ENCODE measurements around the gene PSME2. TPM values are rescaled to one million over a fixed set of nuclear protein-coding genes. Genes with fewer than 3 reads are reported as not detected.
A peak's percentile ranks its signal among the peaks of the same experiment; 100 is the strongest.

PSME2 gene
- polyA plus RNA-seq, 6 donors from 2014 or later: 257 to 514 (median 294) TPM

DNA sequence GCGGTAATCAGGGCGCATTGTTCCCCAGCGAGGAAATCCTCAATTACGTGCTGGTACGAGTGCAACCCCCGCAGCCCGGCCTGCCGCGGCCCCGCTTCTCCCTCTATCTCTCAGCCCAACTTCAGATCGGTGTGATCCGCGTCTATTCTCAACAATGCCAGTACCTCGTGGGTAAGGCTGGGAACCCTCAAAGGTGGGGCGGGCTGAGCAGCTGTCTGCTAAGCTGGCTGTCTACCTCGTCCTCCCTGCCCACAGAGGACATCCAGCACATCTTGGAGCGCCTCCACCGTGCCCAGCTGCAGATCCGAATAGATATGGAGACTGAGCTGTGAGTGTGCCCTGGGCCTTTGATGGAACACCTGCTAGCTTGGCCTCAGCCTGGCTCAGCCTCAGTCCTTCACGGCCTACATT lies 26.5 kb upstream of the PSME2 start:
- no peak for ATAC-seq (ENCODE audit: low read depth in 2 of 2)

DNA sequence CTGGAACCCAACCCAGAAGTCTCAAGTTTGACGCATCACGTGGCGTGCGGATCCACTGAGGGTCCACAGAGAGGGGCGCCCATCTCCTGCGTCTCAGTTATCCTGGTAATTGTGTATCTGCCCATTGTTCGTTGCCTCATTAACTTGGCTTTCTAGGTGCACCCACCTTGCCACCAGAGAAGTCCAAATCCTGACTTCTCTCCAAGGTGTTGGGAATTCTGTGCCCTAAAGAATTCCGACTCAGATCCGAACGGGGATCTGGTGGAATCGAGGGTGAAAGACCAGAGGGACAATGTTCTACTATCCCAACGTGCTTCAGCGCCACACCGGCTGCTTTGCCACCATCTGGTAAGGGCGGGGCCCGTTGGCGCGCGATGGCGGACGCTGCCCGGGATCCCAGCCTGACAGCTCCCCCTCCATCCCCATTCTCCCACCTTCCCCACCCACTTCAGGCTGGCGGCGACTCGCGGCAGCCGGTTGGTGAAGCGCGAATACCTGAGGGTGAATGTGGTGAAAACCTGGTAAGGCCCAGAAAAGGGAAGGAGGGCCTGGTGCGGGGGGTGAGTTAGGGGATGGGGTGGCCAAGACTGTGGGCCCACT lies 26.0 kb upstream of the PSME2 start:
- Mint-ChIP-seq H3K27ac (peak overlapping the region in 4 of 6 donors; percentile 24 to 82 (median 72)), H3K9me3 (no peaks in the 10 kb centered on the region), H3K27me3 (no peaks in the 10 kb centered on the region), H3K36me3 (peaks cover 10 to 17% of the 10 kb centered on the region in 2 donors), H3K4me1 (peaks cover 23 to 34% (median 26%) of the 10 kb centered on the region in 3 donors), H3K4me3 (peak overlapping the region; percentile 78 to 95 (median 93))
- DNase-seq (no peak), ATAC-seq (ENCODE audit: low read depth in 2 of 2) (peak in 1 of 2 donors; percentile 1)

More for the DNA sequence above, 26.5 kb upstream of the PSME2 start:
- DNase-seq: no peak
- H3K36me3 Mint-ChIP-seq: peaks cover 6 to 12% of the 10 kb centered on the region in 2 donors
- H3K27ac Mint-ChIP-seq: peak overlapping the region in 3 of 6 donors; percentile 70 to 87 (median 82)
- peaks cover 21 to 34% (median 21%) of the 10 kb centered on the region in 3 donors for H3K4me1 Mint-ChIP-seq
- peak overlapping the region; percentile 37 to 94 (median 76) for H3K4me3 Mint-ChIP-seq
- H3K27me3 Mint-ChIP-seq: no peaks in the 10 kb centered on the region
- H3K9me3 Mint-ChIP-seq: no peaks in the 10 kb centered on the region

DNA sequence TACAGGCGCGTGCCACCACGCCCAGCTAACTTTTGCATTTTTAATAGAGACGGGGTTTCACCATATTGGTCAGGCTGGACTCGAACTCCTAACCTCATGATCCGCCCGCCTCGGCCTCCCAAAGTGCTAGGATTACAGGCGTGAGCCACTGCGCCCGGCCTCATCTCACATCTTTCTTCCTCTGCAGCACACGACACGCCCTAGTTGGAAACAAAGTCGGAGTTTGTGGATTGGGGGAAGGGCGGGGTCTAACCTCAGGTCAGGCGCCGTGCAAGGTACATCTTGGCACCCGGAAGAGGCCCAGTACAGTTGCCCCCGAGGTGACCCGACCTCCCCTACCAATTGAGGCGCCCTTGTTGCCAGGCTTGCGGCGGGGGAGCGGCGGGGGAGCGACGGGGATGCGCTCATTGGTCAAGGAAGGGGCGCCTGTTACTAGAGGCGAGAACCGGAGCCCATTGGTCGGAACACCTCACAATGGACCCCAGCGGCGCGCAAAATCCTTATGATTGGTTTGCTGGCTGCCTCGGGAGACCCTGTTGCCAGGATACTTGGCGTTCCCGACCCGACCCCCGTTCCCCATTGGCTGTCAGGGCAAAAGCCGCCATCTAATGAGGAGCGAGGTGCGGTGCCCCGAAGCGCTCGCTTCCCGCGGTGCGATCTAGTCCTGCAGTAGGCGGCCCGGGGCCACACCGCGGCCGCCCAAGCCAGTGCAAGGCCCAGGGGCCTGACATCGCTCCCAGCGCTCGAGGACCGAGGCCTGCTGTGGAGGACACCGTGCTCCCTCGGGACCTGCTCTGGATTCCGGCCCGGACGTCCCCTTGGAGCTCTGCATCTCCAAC lies 25.2 kb upstream of the PSME2 start, which contains the start of gene REC8:
REC8 (plus strand) TSS at position 659 of the 839 bp plus-strand sequence. CDS start 473 bp downstream, outside the sequence.
- DNase-seq: peak; percentile 85
- Mint-ChIP-seq H3K27ac (peak within 1 kb of the TSS; percentile 38 to 95 (median 82)), H3K36me3 (peaks cover 11 to 23% of the 10 kb centered on the region in 2 donors), H3K4me1 (peaks cover 25 to 38% (median 27%) of the 10 kb centered on the region in 3 donors), H3K27me3 (no peaks in the 10 kb centered on the region), H3K4me3 (peak within 1 kb of the TSS; percentile 78 to 95 (median 93)), H3K9me3 (no peaks in the 10 kb centered on the region)
- peak; percentile 90 to 92 for ATAC-seq (ENCODE audit: low read depth in 2 of 2)

DNA sequence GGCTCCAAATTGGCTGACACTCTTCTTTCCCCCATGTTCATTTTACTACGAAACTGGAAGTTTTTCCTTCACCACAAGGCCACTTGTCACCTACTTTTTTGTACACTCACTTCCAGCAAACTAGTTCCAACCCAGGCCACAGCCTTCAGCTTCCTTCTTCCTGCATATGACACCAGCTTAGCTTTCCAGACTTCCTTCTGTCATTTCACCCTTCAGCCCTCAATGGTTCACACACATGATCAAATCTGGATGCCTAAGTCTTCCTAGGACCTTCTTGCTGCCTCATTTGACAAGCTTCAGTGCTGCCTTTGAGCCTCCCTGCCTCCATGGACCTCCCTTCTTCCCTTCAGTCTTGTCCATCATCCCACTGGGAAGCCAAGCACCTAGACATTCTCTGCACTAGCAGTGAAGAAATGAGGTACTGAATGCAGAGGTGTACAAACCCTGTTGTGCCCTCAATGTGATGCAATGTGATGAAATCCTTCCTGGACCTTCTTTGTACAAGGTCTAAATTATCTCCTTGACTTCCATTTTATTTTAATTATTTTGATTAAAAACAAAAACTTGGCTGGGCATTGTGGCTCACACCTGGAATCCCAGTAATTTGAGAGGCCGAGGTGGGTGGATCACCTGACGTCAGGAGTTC lies 21.2 kb upstream of the PSME2 start:
- Mint-ChIP-seq H3K27me3 (no peaks in the 10 kb centered on the region), H3K4me3 (peak overlapping the region in 2 of 8 donors; percentile 19 to 33), H3K36me3 (peaks cover 16 to 49% of the 10 kb centered on the region in 2 donors), H3K4me1 (peaks cover 43 to 63% (median 51%) of the 10 kb centered on the region in 3 donors), H3K9me3 (no peaks in the 10 kb centered on the region), H3K27ac (peak overlapping the region in 4 of 6 donors; percentile 60 to 79 (median 78))
- ATAC-seq (ENCODE audit: low read depth in 2 of 2) (no peak), DNase-seq (no peak)

DNA sequence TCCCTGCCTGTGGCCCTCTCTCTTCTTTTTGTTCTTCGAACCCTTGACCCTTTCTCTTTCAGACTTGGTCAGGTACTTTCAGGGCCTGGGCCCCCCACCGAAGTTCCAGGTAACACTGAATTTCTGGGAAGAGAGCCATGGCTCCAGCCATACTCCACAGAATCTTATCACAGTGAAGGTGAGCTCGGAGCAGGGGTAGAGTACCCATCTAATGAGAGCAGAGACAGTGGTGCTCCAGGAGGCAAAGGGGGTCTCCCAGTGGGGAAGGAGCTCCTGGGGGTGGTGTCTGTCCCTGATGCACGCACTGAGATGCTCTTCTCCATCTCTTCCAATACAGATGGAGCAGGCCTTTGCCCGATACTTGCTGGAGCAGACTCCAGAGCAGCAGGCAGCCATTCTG lies 19.4 kb upstream of the PSME2 start:
- no peak for DNase-seq
- no peak for ATAC-seq (ENCODE audit: low read depth in 2 of 2)
- H3K27ac Mint-ChIP-seq: peak overlapping the region in 3 of 6 donors; percentile 26 to 89 (median 56)
- H3K4me1 Mint-ChIP-seq: peaks cover 49 to 62% (median 59%) of the 10 kb centered on the region in 3 donors
- H3K9me3 Mint-ChIP-seq: no peaks in the 10 kb centered on the region
- H3K27me3 Mint-ChIP-seq: no peaks in the 10 kb centered on the region
- H3K36me3 Mint-ChIP-seq: peaks cover 16 to 49% of the 10 kb centered on the region in 2 donors
- peak overlapping the region in 3 of 8 donors; percentile 20 to 57 (median 30) for H3K4me3 Mint-ChIP-seq

DNA sequence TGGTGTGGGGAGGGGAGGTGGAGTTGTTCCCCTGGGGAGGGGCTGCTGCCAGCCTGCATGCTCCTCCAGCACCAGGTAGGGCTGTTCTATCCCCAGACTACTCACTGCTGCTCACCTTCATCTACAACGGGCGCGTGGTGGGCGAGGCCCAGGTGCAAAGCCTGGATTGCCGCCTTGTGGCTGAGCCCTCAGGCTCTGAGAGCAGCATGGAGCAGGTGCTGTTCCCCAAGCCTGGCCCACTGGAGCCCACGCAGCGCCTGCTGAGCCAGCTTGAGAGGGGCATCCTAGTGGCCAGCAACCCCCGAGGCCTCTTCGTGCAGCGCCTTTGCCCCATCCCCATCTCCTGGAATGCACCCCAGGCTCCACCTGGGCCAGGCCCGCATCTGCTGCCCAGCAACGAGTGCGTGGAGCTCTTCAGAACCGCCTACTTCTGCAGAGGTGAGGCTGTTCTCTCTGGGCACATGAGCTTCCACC lies 18.1 kb upstream of the PSME2 start:
- Mint-ChIP-seq H3K27me3 (no peaks in the 10 kb centered on the region), H3K9me3 (no peaks in the 10 kb centered on the region), H3K36me3 (peaks cover 16 to 47% of the 10 kb centered on the region in 2 donors), H3K27ac (peak overlapping the region in 1 of 6 donors; percentile 83), H3K4me3 (peak overlapping the region in 5 of 8 donors; percentile 15 to 86 (median 46)), H3K4me1 (peaks cover 50 to 68% (median 67%) of the 10 kb centered on the region in 3 donors)
- ATAC-seq (ENCODE audit: low read depth in 2 of 2) (no peak), DNase-seq (no peak)

DNA sequence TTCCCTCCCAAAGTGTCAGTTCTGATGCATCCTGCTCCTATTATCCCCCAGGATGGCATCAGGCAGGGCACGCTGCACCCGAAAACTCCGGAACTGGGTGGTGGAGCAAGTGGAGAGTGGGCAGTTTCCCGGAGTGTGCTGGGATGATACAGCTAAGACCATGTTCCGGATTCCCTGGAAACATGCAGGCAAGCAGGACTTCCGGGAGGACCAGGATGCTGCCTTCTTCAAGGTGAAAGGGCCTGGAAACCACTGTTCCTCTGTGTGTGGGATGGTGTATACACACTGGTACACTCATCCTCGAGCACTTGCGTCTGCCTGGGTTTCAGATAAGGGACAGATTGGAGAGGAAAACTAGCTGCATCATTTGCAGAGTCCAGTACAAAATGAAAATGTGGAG lies 15.7 kb upstream of the PSME2 start:
- DNase-seq: no peak

DNA sequence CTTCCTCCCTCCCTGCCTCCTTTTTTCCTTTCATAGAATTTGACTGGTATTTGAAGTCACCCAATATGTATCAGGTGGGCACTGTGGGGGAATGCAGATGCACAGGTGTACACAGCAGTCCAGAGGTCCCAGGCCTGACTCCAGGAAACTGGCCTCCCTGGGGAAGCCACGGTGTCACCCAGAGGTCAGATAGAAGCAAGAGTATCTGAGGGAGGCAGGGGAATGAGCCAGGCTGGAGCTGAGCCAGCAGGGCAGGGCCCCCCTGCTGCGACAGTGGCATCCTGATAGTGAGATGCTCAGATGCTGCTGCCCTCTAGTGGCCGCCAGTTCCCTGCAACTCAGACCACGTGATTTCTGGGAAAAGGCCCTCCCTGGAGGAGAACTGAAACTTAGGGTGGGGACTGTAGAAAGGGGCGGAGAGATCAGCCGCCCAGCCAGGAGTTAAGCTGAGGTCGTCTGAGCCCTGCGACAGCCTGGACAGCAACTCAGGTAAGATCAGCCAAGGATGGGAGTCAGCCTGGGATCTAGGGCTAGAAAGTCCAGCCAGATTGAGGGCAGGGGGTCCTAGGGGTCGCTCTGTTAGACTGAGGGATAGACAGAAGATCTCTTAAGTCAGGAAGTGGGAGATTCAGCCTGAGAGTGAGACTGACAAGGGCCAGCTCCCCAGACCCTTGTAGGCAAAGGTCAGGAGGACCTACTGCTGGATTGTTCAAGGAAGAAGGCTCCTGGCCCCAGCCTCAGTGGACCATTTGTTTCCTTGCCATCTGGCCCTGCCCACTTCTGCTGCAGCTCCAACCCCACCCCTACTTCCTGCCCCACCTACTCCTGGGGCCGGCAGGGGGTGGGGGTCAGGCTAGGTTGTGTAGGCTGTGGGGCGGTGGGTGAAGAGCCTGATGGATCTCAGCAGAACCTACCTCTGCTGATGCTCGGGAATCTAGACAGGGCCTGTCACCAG lies 14.7 kb upstream of the PSME2 start, which contains the start of gene IRF9:
IRF9 (plus strand) TSS at position 416 of the 955 bp plus-strand sequence. CDS start 880 bp downstream, outside the sequence.
- H3K4me1 Mint-ChIP-seq: peaks cover 43 to 56% (median 53%) of the 10 kb centered on the region in 3 donors
- peaks cover 5 to 30% of the 10 kb centered on the region in 2 donors for H3K36me3 Mint-ChIP-seq
- no peaks in the 10 kb centered on the region for H3K9me3 Mint-ChIP-seq
- no peaks in the 10 kb centered on the region for H3K27me3 Mint-ChIP-seq
- peak within 1 kb of the TSS; percentile 97 to 100 (median 98) for H3K4me3 Mint-ChIP-seq
- ATAC-seq (ENCODE audit: low read depth in 2 of 2): peak; percentile 91 to 95
- H3K27ac Mint-ChIP-seq: peak within 1 kb of the TSS; percentile 94 to 100 (median 98)
- DNase-seq: peak; percentile 96

More for the DNA sequence above, 15.7 kb upstream of the PSME2 start:
- H3K4me3 Mint-ChIP-seq: peak overlapping the region; percentile 97 to 100 (median 98)
- H3K36me3 Mint-ChIP-seq: peaks cover 5 to 32% of the 10 kb centered on the region in 2 donors
- peaks cover 39 to 62% (median 58%) of the 10 kb centered on the region in 3 donors for H3K4me1 Mint-ChIP-seq
- H3K9me3 Mint-ChIP-seq: no peaks in the 10 kb centered on the region
- ATAC-seq (ENCODE audit: low read depth in 2 of 2): no peak
- H3K27ac Mint-ChIP-seq: peak overlapping the region in 5 of 6 donors; percentile 94 to 99 (median 97)
- no peaks in the 10 kb centered on the region for H3K27me3 Mint-ChIP-seq

DNA sequence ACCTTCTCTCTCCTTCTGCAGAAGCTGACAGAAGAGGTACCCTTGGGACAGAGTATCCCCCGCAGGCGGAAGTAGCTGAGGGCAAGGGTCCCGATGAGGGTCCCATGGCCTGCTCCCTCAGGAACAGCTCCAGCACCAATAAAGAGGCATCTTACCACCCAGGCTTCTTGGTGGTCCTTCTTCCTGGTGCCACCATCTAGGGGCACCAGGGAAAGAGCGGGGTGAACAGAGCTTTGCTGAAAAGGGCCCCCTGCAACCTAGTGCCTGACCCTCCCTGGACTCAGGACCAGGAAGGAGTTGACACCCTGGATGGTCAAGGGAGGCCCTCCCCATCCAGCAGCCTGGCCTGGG lies 14.1 kb upstream of the PSME2 start:
- Mint-ChIP-seq H3K4me3 (peak overlapping the region in 5 of 8 donors; percentile 5 to 100 (median 98)), H3K27me3 (no peaks in the 10 kb centered on the region), H3K36me3 (peaks cover 11 to 30% of the 10 kb centered on the region in 2 donors), H3K27ac (peak overlapping the region; percentile 44 to 100 (median 97)), H3K9me3 (no peaks in the 10 kb centered on the region), H3K4me1 (peaks cover 48 to 50% (median 49%) of the 10 kb centered on the region in 3 donors)
- no peak for ATAC-seq (ENCODE audit: low read depth in 2 of 2)
- DNase-seq: no peak

DNA sequence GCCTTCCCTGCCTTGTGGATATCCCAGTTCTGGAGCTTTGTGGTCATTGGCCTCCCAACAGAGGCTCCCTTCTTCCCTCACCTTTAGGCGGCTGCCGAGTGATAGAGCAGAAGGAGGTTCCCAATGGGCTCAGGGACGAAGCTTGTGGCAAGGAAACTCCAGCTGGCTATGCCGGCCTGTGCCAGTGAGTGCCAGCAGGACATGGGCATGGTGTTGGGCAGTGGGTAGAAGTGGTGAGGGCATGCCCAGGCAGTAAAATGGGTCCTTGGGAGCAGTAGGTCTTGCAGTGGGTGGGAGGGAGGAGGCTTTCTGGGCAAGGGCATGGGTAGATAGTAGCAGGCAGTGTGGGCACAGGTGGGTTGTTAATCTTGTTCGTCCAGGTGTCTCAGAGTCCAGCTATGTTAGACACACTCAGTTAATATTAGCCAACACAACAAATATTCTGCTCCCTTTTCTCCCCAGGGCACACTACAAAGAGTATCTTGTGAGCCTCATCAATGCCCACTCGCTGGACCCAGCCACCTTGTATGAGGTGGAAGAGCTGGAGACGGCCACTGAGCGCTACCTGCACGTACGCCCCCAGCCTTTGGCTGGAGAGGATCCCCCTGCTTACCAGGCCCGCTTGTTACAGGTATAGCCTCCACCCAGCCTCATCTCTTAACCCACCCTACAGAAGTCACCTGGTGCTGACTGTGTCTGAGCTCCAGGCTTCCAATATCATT lies 13.5 kb upstream of the PSME2 start:
- peaks cover 11 to 27% of the 10 kb centered on the region in 2 donors for H3K36me3 Mint-ChIP-seq
- peaks cover 44 to 47% (median 45%) of the 10 kb centered on the region in 3 donors for H3K4me1 Mint-ChIP-seq
- H3K27me3 Mint-ChIP-seq: no peaks in the 10 kb centered on the region
- peak overlapping the region; percentile 1 to 97 (median 76) for H3K27ac Mint-ChIP-seq
- H3K4me3 Mint-ChIP-seq: peak overlapping the region in 2 of 8 donors; percentile 53 to 61
- DNase-seq (no peak), ATAC-seq (ENCODE audit: low read depth in 2 of 2) (no peak)
- no peaks in the 10 kb centered on the region for H3K9me3 Mint-ChIP-seq

DNA sequence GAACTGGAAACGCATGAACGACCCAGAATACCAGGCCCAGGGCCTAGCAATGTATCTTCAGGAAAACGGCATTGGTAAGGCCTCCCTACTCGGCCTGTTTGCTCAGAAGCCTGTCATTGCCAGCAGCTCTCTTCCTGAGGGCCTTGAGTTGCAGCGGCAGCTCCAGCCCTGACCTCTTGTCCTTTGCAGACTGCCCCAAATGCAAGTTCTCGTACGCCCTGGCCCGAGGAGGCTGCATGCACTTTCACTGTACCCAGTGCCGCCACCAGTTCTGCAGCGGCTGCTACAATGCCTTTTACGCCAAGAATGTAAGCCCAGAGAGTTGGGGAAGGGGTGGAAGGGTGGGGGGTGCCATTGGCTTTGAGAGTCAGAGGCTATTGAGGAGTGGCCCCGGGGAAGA lies 10.9 kb upstream of the PSME2 start:
- no peak overlapping the region for H3K4me3 Mint-ChIP-seq
- DNase-seq (no peak), ATAC-seq (ENCODE audit: low read depth in 2 of 2) (no peak)
- H3K36me3 Mint-ChIP-seq: peaks cover 6 to 18% of the 10 kb centered on the region in 2 donors
- H3K4me1 Mint-ChIP-seq: peaks cover 21 to 28% (median 25%) of the 10 kb centered on the region in 3 donors
- peak overlapping the region in 1 of 6 donors; percentile 47 for H3K27ac Mint-ChIP-seq
- H3K27me3 Mint-ChIP-seq: no peaks in the 10 kb centered on the region
- no peaks in the 10 kb centered on the region for H3K9me3 Mint-ChIP-seq

All from naive B cell (primary cell).